Activated B cell treated with CpG ODN at 0.5 μM for 24 hours (primary cell): ENCODE data around the gene FOXD2. TPM values are rescaled to one million over a fixed set of nuclear protein-coding genes. Genes with fewer than 3 reads are reported as not detected.
A peak's percentile ranks its signal among the peaks of the same experiment; 100 is the strongest.

Source experiments
- ATAC-seq: fragments of 200-7000 bp; cut with Tn5 transposase; one replicate; pipeline ENCODE4 v1.10.0; 2021; ENCODE audit warnings: low read depth, mild to moderate bottlenecking, moderate library complexity
- CTCF ChIA-PET: fragments of 350-600 bp; sonication (Branson Sonifier 250); formaldehyde crosslinking; loops from one replicate; lab custom pipeline; 2021; ENCODE audit warnings: antibody characterized with exemption; lab: Charles Lee
- POLR2A ChIA-PET: fragments of 350-600 bp; sonication (Branson Sonifier 250); formaldehyde crosslinking; loops from one replicate; lab custom pipeline; 2021; ENCODE audit warnings: antibody characterized with exemption; lab: Charles Lee
- DNase-seq: peaks from one replicate; pipeline ENCODE4 v3.0.0; 2022
- H3K27ac Mint-ChIP-seq: one replicate; pipeline ENCODE4 v1.8.0; 2020; ENCODE audit warnings: mixed read lengths
- H3K27me3 Mint-ChIP-seq: one replicate; pipeline ENCODE4 v1.8.0; 2021; ENCODE audit warnings: mixed read lengths
- H3K36me3 Mint-ChIP-seq: one replicate; pipeline ENCODE4 v1.8.0; 2021; ENCODE audit warnings: low read depth, mixed read lengths
- H3K4me1 Mint-ChIP-seq: one replicate; pipeline ENCODE4 v1.8.0; 2021; ENCODE audit warnings: mixed read lengths
- H3K4me3 Mint-ChIP-seq: one replicate; pipeline ENCODE4 v1.8.0; 2020; ENCODE audit warnings: mild to moderate bottlenecking, mixed read lengths
- H3K9me3 Mint-ChIP-seq: one replicate; pipeline ENCODE4 v1.8.0; 2020; ENCODE audit warnings: mixed read lengths
- CTCF ChIP-seq: fragments of 200-600 bp; IDR thresholded peaks from one replicate; pipeline ENCODE4 v1.8.0; 2022; ENCODE audit warnings: antibody characterized with exemption, mild to moderate bottlenecking
- intact Hi-C: fragments of 100-400 bp; cut with micrococcal nuclease; formaldehyde crosslinking; loops from one replicate; pipeline ENCODE4 v1.15.1; 2024
- total RNA-seq: library from RNA; stranded (reverse); gene quantifications from 2 replicates; pipeline ENCODE4 v1.2.3, GENCODE V29; 2022

The FOXD2 gene
- total RNA-seq, 1 donor from 2014 or later, result 0.20 TPM

DNA sequence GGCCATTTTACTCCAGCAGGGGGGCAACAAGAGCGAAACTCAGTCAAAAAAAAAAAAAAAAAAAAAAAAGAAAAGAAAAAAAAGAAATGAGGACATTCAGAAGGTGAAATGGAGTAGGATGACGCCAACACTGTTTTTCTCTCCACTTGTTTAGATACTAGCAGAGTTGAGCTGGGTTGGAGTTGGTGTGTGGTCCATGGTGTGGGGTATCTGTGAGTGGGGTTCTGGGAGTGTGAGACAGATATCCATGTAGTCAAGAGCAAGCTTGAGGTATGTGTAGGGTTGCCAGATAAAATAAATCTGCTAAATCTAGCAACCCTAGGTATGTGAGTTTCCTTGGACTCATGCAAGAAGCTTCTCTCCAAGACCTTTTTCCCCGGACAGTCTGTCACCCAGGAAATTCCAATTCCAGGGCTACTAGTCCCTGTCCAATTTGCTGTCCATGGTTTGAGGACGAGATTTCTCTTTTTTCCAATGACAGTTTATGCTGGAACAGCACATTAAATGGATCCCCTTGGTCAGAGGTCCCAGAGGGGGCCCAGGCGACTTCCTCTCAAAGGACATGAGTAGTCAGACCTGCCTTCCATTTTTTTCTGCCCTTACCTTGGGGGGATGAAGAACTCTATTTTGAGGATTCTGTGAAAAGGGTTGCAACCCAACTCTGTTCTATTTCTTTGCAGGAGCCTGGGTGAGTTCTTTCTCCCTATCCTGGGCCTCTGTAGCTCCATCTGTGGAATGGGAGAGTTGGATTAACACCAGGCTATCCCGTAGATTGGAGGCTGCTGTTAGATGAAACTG, 2.1 kb upstream of the FOXD2 start:
- H3K9me3 Mint-ChIP-seq, result no peaks in the 10 kb centered on the region
- no peak for TF ChIP-seq CTCF
- peaks cover 47% of the 10 kb centered on the region for H3K4me1 Mint-ChIP-seq
- DNase-seq (no peak), ATAC-seq (no peak)
- peaks cover 43% of the 10 kb centered on the region for H3K27me3 Mint-ChIP-seq
- no peak overlapping the region for H3K27ac Mint-ChIP-seq
- no peaks in the 10 kb centered on the region for H3K36me3 Mint-ChIP-seq
- CTCF ChIA-PET, result interaction anchor here (0.6 to 2.7 kb wide), 5 partner anchors 17 to 290 kb away, joined by 3 to 16 read pairs (median 3); partner anchors contain the start of gene PDZK1IP1
- H3K4me3 Mint-ChIP-seq, result peak overlapping the region; percentile 88
- intact Hi-C loops, result loop anchor here (2.0 to 5.0 kb wide), 3 partner anchors 203 to 275 kb away; partner anchors contain the start of genes PDZK1IP1 and TAL1
- POLR2A ChIA-PET, result interaction anchor here (0.5 kb wide), 2 partner anchors 121 to 1892 kb away, joined by 4 to 6 read pairs; no protein-coding TSS in a partner anchor

GRCh38 chr1:47436304-47436978, 1.4 kb upstream of the FOXD2 start:
- POLR2A ChIA-PET, result interaction anchor here (0.5 kb wide), 1 partner anchor 122 kb away, joined by 4 read pairs; no protein-coding TSS in a partner anchor
- TF ChIP-seq CTCF, result no peak
- H3K27ac Mint-ChIP-seq, result peak overlapping the region; percentile 70
- CTCF ChIA-PET, result interaction anchor here (0.6 to 2.7 kb wide), 4 partner anchors 17 to 290 kb away, joined by 3 to 16 read pairs (median 4); partner anchors contain the start of gene PDZK1IP1
- ATAC-seq (peak; percentile 23), DNase-seq (peak; percentile 72)
- H3K36me3 Mint-ChIP-seq, result no peaks in the 10 kb centered on the region
- peaks cover 36% of the 10 kb centered on the region for H3K27me3 Mint-ChIP-seq
- H3K4me3 Mint-ChIP-seq, result peak overlapping the region; percentile 88
- intact Hi-C loops, result loop anchor here (2.0 to 5.0 kb wide), 3 partner anchors 204 to 274 kb away; partner anchors contain the start of genes PDZK1IP1 and TAL1
- H3K4me1 Mint-ChIP-seq, result peaks cover 42% of the 10 kb centered on the region
- no peaks in the 10 kb centered on the region for H3K9me3 Mint-ChIP-seq

DNA sequence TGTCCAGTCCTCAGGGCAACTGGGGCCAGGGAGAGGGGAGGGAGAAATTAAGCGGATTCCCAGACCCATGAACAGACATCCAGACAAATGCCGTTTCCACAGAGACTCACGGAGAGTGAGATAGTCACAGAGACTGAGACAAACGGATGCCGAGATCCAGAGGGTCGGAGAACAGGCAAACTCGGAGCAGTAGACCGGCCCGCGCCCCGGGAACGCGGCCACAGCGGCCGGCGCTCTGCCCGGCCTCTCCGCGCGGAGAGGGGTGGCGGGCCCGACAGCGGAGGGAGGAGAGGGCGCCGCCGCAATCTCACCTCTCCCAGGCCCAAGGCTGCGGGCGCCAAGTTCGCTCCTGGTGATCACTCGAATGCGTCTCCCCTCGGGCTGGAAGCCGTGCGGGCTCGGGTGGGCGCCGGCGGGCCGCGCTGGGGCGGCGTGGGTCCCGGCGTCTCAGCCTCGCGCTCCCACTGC, 831 bp upstream of the FOXD2 start:
- DNase-seq (no peak), ATAC-seq (peak; percentile 3)
- ChIA-PET CTCF (interaction anchor here (0.6 to 2.7 kb wide), 17 partner anchors 12 to 289 kb away, joined by 3 to 16 read pairs (median 4); partner anchors contain the start of genes CMPK1 and STIL), POLR2A (interaction anchor here (0.6 to 1.6 kb wide), 5 partner anchors 49 to 1305 kb away, joined by 3 to 7 read pairs (median 6); partner anchors contain the start of genes CMPK1, PIK3R3 and STIL)
- H3K27me3 Mint-ChIP-seq, result peaks cover 31% of the 10 kb centered on the region
- H3K27ac Mint-ChIP-seq, result peak overlapping the region; percentile 70
- peak overlapping the region; percentile 88 for H3K4me3 Mint-ChIP-seq
- no peaks in the 10 kb centered on the region for H3K36me3 Mint-ChIP-seq
- TF ChIP-seq CTCF, result no peak
- intact Hi-C loops, result loop anchor here (1.0 to 5.0 kb wide), 7 partner anchors 8 to 289 kb away; partner anchors contain the start of genes CMPK1, PDZK1IP1, STIL and TAL1
- H3K9me3 Mint-ChIP-seq, result no peaks in the 10 kb centered on the region
- peaks cover 37% of the 10 kb centered on the region for H3K4me1 Mint-ChIP-seq

GRCh38 chr1:47438165-47439016, 547 bp downstream of the FOXD2 start:
- H3K4me3 Mint-ChIP-seq, result peak overlapping the region; percentile 71
- ChIA-PET POLR2A (interaction anchor here (1.0 to 1.6 kb wide), 4 partner anchors 50 to 288 kb away, joined by 4 to 7 read pairs (median 6); partner anchors contain the start of genes CMPK1 and STIL), CTCF (interaction anchor here (1.0 to 2.7 kb wide), 11 partner anchors 11 to 288 kb away, joined by 3 to 16 read pairs (median 5); partner anchors contain the start of genes CMPK1 and STIL)
- no peak for TF ChIP-seq CTCF
- intact Hi-C loops, result loop anchor here (5.0 kb wide), 1 partner anchor 246 kb away; the partner anchor contains the start of gene PDZK1IP1
- no peaks in the 10 kb centered on the region for H3K36me3 Mint-ChIP-seq
- peaks cover 18% of the 10 kb centered on the region for H3K27me3 Mint-ChIP-seq
- ATAC-seq (no peak), DNase-seq (peak; percentile 40)
- no peak overlapping the region for H3K27ac Mint-ChIP-seq
- no peaks in the 10 kb centered on the region for H3K9me3 Mint-ChIP-seq
- H3K4me1 Mint-ChIP-seq, result peaks cover 23% of the 10 kb centered on the region
